GDM1 (cell line): Measurements from ENCODE around the gene PRR15.
"Not testable (repeated sequence)": the region's sequence is repeated elsewhere in the genome, so short reads cannot be mapped to it uniquely, and the experiment has no call there.

Experiments used
- DNase-seq: peaks from one replicate; lab custom pipeline; 2025; lab: John Stamatoyannopoulos, UW

The PRR15 gene, protein sequence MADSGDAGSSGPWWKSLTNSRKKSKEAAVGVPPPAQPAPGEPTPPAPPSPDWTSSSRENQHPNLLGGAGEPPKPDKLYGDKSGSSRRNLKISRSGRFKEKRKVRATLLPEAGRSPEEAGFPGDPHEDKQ

DNA sequence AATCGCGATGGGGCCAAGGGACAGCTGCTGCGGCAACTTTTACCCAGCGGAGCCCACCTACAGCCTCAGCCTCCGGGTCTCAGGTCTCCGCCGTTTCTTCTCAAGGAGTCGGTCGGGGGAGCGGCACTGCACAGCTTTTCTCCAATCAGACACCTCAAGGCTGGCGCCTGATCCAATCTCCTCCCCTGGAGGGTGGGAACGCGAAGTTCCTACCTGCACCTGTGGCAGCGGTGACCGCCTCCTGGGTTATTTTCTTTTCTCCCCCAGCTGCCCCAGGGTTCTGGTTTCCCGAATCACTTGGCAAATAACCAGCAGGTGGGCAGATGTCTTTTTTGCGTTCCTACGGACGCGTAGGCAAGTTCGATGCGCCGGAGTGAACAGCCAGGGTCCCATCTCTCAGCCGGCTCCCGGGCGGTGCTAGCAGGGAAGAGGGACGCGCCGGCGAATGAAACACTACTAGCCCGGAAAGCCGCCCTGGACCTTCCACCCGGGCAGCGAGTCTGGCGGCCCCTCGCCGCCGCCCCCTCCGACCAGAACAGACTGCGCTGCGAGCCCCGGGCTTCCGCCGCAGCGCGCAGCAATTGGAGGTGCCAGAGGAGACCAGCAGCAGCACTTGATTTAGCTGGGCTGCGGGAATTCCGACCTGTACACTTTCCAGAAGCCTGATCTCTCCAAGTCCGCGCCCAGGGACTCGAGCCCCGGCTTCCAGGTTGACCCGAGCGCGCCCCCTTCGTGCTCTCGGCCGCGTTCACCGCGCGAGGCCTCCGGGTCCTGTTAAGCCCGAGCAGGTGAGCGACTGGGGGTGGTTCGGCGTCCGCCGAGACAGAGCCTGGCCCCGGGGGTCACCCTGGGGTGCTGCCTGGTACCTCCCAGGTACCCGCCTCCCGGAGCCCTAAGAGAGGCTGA lies at the start of gene PRR15:
PRR15 (plus strand) TSS at position 246 of the 906 bp plus-strand sequence. CDS start 2,495 bp downstream, outside the sequence.
- no peak for DNase-seq

DNA sequence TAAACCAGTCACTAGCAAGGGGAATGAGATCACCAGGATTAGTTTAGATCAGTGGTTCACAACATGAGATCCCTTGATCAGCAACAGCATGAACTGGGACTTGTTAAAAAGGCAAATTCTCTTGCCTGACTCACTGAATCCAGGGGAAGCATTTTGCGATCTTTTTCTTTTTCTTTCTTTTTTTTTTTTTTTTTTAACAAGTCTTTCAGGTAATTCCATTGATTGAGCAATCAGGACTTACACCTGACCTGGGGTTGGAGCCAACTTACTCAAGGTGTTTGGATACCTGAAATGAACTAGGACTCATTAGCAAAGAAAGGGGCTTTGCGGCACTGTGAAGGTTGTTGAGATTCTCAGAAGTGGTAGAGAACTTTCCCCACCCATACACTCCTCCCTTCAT lies 47.1 kb upstream of the PRR15 start:
- no peak for DNase-seq

DNA sequence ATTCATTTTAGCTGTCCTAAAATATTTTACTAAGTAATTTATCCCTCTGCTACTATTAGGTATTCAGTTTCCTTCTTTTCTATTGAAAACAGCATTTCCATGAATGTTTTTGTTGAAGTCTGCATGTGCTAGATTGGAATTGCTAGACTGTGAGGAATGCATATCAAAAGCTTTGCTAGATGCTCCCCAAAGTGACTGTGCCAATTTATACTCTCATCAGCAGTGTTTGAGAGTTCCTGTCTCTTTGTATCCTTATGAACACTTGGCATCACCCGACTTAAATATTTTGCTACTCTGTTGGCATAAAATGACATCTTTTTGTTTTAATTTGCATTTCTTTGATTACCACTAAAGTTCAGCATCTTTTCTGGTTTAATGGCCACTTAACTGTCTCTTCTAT lies 45.0 kb upstream of the PRR15 start:
- no peak for DNase-seq

DNA sequence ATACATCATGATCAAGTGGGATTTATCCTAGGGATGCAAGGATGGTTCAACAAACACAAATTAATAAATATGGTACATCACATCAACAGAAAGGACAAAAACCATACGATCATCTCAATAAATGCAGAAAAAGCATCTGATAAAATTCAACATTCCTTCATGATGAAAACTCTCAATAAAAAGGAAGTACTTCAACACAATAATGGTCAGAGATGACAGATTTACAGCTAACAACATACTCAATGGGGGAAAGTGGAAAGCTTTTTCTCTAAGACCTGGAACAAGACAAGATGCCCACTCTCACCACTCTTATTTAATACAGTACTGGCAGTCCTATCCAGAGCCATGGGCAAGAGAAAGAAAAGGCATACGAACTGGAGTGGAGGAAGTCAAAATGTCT lies 39.9 kb upstream of the PRR15 start:
- no peak for DNase-seq

DNA sequence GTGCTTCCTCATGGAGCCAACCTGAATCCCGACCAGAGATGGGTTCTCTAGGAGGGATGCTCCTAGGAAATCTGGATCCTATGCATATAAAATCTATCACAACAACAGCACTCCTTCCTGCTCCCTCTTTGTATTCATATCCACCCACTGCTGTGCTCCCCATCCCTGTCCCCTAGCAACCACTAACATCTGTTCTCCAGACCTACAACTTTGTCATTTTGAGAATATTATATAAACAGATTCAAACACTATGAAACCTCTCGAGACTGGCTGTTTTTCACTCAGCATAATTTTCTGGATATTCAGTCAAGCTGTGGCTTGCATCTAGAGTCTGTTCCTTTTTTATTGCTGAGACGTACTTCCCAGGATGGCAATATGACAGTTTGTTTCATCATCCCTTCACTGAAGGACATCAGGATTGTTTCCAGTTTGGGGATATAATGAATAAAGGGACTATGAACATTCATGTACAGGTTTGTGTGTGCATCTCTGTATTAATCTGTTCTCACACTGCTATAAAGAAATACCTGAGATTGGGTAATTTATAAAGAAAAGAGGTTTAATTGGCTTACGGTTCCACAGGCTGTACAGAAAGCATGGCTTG lies 36.0 kb upstream of the PRR15 start:
- DNase-seq = no peak

DNA sequence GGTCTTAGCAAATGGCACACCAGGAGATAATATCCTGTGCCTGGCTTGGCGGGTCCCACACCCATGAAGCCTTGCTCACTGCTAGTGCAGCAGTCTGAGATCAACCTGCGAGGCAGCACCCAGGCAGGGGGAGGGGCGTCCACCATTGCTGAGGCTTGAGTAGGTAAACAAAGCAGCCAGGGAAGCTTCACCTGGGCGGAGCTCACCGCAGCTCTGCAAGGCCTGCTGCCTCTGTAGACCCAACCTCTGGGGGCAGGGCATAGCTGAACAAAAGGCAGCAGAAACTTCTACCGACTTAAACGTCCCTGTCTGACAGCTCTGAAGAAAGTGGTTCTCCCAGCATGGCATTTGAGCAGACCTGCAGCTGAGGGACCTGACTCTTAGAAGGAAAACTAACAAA lies 35.1 kb upstream of the PRR15 start:
- DNase-seq = not testable (repeated sequence)

DNA sequence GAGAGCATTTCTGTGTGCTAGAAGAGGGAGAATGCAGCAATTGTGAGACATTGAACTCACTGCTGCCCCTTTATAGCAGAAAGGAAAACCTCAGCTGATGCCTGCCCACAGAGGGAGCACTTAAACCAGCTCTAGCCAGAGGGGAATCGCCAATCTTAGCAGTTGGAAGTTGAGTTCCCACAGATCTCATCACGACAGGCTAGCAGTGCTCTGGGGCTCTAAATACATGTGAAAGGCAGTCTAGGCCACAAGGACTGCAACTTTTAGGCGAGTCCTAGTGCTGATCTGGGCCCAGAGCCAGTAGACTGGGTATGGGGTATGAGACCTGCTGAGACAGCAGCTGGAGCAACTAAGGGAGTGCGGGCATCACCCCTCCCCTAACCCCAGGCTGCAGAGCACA lies 25.2 kb upstream of the PRR15 start:
- DNase-seq = no peak

DNA sequence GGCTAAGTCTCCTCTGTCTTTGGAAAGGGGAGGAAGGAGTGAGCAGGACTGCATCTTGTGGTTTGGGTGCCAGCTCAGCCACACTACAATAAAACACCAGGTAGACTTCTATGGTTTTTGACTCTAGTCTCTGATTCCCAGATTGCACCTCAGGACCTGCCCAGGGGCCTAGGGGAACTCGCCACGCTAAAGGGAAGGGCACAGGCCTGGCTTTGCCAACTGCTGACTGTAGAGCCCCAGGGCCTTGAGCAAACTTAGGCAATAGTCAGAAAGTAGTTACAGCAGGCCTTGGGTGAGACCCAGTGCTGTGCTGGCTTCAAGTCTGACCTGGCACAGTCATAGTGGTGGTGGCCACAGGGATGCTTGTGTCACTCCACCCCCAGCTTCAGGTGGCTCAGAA lies 24.2 kb upstream of the PRR15 start:
- no peak for DNase-seq

DNA sequence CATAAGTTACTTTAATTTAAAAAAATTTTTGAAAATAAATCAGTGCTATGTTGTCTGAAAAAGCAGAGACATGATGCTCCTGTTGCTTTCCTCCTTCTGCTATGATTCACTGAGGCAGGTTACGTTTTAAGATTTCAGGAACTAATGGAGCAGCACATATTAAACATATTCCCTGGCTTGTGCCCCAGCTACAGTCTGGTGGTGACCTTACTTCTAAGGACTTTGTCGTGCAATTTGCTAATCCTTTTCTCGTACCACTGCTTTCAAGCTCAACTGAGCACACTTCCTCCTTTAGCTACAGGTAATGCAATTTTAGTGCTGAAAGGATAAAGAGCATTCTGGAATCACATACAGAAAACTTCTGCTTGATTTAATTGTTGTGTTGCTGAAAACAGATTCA lies 16.2 kb upstream of the PRR15 start:
- no peak for DNase-seq

DNA sequence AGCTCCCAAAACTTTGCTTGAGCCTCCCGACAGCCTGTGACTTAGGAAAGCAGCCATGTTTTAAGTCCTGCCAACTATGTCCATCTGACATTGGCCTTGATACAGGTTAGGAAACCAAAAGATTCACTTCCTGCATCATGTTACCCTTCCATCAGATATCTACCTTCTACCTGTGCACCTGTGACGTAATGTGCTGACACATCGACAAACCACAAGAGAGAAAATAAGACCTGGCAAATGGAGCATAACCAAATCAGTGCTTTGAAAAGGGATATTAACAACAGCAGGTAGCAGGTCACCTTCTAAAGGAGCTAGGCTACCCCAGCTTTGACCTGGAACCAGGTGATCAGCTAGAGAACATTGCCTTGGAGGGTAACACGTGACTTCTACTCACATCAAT lies 14.8 kb upstream of the PRR15 start:
- no peak for DNase-seq

DNA sequence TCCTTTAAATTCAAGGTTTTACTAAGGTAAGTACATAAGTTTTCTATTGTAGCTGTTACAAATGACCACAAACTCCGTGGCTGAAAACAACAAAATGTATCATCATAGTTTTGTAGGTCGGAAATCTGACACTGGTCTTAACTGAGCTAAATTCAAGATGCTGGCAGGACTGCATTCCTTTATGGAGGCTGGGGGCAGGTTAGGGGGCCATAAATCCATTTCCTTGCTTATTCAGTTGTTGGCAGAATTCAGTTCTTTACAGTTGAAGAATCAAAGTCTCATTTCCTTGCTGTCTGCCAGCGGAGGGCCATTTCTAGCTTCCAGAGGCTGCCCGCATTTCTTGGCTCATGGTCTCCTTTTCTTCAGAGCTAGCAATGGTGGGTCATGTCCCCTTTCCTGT lies 11.2 kb upstream of the PRR15 start:
- no peak for DNase-seq

DNA sequence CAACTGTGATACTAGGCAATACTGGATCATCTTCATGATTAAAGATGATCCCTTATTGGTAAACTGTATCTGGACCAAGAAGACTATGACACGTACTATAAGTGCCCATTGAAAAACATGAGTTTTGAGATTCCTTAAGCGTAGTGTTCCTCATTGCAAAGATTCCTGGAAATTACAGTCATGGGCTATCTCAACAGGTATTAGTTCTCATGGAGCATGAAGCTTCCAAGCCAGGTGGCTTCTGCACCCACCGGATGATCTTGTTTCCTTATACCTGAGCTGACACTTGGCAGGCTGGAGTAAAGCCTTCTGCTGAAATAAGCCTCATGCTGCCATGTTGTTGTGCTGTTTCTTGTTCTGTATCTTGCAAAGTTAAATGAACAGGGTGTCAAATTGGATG lies 8.6 kb upstream of the PRR15 start:
- no peak for DNase-seq

DNA sequence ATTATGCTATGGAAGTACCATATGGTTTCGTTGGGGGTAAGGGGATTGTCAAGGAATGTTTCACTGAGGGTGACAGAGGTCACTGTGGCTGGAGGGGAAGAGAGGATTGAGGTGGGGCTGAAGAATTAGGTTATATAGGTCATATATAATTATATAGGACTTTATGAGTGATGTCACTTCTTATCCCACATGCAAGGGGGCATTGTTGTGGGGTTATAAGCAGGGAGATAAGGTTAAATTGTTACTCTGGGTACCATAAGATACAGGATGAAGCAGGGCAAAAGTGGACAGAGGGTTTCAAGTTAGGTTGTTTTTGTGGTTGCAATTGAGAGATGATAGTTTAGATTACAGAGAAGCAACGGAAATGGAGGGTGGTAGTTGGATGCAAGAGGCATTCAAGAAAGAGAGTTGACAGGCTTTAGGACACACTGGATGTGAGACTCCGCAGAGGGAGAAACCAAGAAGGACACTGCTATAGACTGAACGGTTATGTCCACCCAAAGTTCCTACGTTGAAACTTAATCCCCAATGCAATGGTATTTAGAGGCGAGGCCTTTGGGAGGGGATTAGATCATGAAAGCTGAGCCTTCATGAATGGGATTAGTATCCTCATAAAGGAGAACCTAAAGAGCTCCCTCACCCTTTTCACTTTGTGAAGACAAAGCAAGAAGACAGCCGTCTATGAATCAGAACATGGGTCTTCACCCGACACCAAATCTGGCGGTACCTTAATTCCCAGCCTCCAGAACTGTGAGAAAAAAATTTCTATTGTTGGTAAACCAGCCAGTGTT lies 7.0 kb upstream of the PRR15 start:
- no peak for DNase-seq

DNA sequence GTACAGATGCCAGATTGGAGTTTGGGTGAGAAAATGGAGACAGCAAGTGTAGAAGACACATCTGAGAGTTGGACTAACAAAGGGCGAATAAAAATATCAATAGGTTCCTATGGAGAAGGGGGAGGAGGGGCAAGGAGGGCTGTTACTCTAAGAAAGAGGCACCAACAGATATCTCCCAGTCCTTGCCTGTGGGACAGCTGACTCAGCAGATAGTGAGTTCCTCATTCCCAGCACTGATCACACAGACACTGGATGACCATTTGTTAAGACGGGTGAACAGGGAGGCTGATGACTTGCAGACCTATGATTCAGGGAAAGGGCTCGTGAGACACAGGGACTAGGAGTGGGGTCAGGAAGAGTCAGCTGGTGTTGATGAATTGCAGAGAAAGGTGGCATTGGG lies 5.7 kb upstream of the PRR15 start:
- no peak for DNase-seq

DNA sequence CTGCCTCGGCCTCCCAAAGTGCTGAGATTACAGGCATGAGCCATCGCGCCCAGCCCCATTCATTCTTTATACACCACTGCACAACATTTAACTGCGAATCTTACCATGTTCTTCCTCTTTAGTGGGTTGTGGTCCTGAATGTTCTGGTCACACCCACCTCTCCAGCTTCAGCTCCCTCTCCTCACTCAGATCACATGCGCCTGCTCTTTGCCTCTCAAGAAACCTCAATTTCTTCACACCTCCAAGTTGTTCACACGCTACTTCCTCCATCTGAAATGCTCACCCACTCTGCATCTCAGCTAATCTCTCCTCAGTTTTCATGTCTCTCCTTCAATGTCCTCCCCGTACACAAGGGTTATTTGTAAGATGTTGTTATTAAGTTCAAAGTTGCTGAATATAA lies 2.4 kb upstream of the PRR15 start:
- no peak for DNase-seq

DNA sequence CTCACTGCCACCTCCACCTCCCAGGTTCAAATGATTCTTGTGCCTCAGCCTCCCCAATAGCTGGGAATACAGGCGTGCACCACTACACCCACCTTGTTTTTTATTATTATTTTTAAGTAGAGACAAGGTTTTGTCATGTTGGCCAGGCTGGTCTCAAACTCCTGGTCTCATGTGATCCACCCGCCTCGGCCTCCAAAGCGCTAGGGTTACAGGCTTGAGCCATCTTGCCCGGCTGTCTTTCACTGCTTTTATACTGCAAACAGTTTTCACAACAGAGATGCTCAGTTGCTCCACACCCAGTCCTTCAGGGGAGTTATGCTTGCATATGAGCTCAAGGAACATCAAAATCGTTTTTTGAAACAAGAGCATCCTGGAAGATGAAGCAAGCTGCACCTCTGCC lies 1.3 kb upstream of the PRR15 start:
- DNase-seq = no peak

DNA sequence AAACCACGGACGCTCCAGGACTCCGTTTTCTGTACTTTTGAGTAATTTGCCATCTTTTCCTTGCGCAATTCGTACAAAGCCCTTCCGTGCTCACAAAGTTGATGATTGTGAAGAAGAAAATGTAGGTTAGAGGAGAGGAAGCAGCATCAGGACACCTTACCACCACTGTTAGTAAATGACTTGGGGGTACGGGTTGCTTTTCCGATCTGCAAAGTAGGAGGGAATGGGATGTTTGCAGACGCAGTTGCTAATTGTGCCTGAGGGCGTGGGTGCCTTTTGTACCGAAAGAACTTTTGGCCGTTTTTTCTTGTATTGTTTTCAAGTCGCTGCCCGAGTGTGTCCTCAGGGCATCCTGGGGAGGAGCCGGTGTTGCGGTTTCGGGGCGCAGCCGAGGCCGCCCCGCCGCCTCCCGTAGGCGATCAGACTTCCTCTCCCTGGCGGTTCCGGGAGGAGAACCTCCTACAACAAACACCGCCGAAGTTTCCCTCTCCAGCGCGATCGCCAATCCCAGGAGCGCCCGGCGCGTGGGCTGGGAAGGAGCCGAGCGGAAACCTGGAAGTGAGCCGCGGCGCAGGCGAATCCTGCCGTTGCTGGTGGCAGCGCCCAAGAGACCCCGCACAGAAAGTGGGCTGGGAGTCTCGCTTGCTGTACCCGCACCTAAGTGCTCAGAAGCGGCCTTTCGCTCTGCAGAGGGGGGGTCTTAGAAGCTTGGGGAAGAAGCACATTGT lies 1.0 kb downstream of the PRR15 start:
- peak; percentile 31 for DNase-seq

DNA sequence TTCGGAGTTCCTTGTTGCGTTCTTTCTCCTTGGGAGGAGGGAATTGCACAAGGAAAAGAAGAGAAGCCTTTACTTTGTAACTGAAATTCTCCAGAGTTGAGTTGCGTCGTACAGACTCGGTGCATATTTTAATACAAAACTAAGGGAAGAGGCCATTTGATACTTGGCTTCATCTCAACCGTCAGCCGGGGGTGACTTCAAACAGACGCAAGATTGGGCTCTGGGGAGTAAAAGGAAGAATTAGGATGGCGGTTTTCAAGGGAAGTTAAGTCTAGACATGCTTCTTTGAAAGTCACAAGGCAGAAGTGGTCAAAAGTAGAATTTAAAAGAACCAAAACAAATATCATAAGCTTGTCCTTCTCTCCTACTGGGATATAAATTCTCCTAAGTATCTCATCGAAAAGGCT lies 1.6 kb downstream of the PRR15 start:
- no peak for DNase-seq

DNA sequence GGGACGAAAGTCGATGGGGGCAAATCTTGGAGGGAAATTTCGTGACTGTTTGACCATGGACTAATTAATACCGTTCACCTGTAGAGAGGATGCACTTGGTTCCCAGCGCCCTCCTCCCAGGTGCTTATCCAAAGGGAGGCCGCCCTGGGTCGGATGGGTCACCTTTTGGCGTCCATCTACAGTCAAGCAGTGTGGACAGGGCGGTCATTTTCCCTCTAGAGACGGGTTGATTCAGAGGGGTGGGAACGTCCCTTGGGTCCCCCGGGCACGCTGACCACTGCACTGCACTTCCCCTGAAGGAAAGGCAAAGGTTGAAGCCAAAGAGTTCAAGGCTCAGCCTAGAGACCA lies 2.0 kb downstream of the PRR15 start:
- DNase-seq = no peak

DNA sequence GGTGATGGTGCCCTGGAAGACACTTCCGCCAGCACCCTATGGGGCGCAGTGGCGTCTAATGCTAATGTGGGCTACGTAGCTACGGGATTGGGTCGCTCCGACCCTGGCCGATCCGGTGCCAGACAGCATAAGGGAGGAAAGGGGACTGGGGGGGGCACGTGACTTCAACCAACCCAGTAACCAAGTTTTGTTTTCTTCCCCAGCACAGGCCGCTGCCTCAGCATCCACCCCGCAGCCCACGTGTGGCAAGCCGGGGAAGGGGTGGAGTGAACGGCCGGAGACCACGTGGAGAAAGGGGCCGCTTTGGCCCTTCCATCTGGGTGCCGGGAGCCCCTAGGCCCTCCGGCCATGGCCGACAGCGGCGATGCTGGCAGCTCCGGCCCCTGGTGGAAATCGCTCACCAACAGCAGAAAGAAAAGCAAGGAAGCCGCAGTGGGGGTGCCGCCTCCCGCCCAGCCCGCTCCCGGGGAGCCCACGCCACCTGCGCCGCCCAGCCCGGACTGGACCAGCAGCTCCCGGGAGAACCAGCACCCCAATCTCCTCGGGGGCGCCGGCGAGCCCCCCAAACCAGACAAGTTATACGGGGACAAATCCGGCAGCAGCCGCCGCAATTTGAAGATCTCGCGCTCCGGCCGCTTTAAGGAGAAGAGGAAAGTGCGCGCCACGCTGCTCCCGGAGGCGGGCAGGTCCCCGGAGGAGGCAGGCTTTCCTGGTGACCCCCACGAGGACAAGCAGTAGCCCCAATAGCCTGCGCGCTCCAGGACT lies 2.5 kb downstream of the PRR15 start:
- no peak for DNase-seq

DNA sequence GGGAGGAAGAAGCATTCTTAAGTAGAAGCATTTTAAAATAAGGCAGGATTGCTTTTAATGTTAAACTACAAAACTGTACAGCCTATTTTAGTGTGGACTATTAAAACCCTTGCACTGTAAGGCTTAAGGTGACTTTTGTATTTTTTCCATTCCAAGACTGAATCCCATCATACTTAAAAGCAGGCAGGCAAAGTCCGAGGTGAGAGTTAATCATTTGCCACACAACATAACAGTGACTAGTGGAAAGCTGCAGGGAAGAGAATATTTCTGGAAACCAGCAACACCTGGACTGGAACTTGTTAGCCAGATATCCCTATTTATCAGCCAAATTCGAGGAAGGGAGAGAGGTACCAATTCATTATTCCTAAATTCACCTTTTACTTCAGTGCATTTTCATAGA lies 3.5 kb downstream of the PRR15 start:
- DNase-seq = no peak
